ENCODE measurements around the gene ZNF184. TPM values are rescaled to one million over a fixed set of nuclear protein-coding genes. Genes with fewer than 3 reads are reported as not detected.

ZNF184 gene
- total and polyA plus RNA-seq, 9 of the 15 experiments (the other 6 are each of a cell fraction or from before 2014, with no cell fraction given), result 7.6 to 22.2 (median 12.8) TPM

- TF ChIP-seq TBL1XR1 (IDR thresholded peaks at IDR 0.05; ENCODE audit: low read length in 2 of 2) (peak in 1 of 2 experiments; percentile 91; a peak in 3 of 4 replicates), YY1 (IDR thresholded peaks at IDR 0.05; ENCODE audit: borderline replicate concordance in 1 of 3, control insufficient read depth in 1 of 3, extremely low read depth in 1 of 3, insufficient read depth in 3 of 3, insufficient read length in 1 of 3, insufficient replicate concordance in 2 of 3, low read depth in 1 of 3, low read length in 2 of 3) (peak in 2 of 3 experiments; percentile 36 to 44), ELF2 (CRISPR knock-in tag; IDR thresholded peaks at IDR 0.05) (no peak), HLTF (IDR thresholded peaks at IDR 0.05) (peak; percentile 61; the same call in 1 of the 2 replicates), KDM5B (IDR thresholded peaks at IDR 0.05; ENCODE audit: insufficient replicate concordance, low read depth, low read length) (peak; percentile 27), ARID1B (IDR thresholded peaks at IDR 0.05) (peak; percentile 21), ATF6 (CRISPR knock-in tag; IDR thresholded peaks at IDR 0.05) (no peak; the same call in 1 of the 2 replicates), NKRF (IDR thresholded peaks at IDR 0.05; ENCODE audit: borderline replicate concordance) (0 out of 2 replicates have a peak, but pooled peaks have one; percentile 11), ATF4 (CRISPR knock-in tag; IDR thresholded peaks at IDR 0.05) (no peak), ZC3H8 (IDR thresholded peaks at IDR 0.05) (no peak), ZNF696 (CRISPR knock-in tag; conservative IDR thresholded peaks at IDR 0.05) (no peak), RAD21 (CRISPR knock-in tag; conservative IDR thresholded peaks at IDR 0.05 in 1 of 2, IDR thresholded peaks at IDR 0.05 in 1 of 2) (no peak; a peak in 3 of 4 replicates), ZNF431 (CRISPR knock-in tag; IDR thresholded peaks at IDR 0.05) (no peak), MEF2A (IDR thresholded peaks at IDR 0.05; ENCODE audit: control insufficient read depth, low read depth, low read length) (no peak), ZEB2 (IDR thresholded peaks at IDR 0.05) (0 out of 2 replicates have a peak, but pooled peaks have one; percentile 33), ZNF79 (CRISPR knock-in tag; IDR thresholded peaks at IDR 0.05; ENCODE audit: low read depth) (no peak), ZNF584 (CRISPR knock-in tag; IDR thresholded peaks at IDR 0.05; ENCODE audit: low read depth) (peak; percentile 73; the same call in 1 of the 2 replicates), ZNF384 (IDR thresholded peaks at IDR 0.05; ENCODE audit: low read depth, low read length) (0 out of 2 replicates have a peak, but pooled peaks have one; percentile 29)
- TF ChIP-seq, protein P1, sequence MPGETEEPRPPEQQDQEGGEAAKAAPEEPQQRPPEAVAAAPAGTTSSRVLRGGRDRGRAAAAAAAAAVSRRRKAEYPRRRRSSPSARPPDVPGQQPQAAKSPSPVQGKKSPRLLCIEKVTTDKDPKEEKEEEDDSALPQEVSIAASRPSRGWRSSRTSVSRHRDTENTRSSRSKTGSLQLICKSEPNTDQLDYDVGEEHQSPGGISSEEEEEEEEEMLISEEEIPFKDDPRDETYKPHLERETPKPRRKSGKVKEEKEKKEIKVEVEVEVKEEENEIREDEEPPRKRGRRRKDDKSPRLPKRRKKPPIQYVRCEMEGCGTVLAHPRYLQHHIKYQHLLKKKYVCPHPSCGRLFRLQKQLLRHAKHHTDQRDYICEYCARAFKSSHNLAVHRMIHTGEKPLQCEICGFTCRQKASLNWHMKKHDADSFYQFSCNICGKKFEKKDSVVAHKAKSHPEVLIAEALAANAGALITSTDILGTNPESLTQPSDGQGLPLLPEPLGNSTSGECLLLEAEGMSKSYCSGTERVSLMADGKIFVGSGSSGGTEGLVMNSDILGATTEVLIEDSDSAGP (CRISPR knock-in tag; IDR thresholded peaks at IDR 0.05), result no peak
Measured at GRCh38 chr6:27478706-27479318, 5.9 kb upstream of the ZNF184 start (continued).

All from K562 (cell line).